ENCODE results near the gene PRF1.

The PRF1 gene

DNA sequence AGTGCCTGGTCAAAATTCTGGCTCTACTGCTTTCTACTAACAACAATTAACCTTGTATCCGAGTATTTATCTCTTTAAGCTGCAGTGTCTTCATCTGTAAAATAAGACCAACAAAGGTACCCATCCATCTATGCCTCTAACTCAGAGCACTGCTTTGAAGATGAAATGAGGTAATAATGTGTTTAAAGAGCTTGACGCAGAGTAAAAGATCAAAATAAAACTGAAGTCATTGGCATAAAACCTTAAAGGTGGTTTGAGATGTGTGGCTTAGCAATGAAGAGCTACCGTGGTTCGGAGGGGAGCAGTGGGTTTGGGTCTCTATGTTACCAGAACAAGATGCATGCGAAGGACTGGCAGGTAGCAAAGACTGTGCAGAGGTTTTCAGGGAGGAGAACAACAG lies 16.1 kb upstream of the PRF1 start:
- H2AK5ac ChIP-seq (ENCODE audit: low read length): no peak overlapping the region
- WGBS (ENCODE audit: extremely low coverage, insufficient coverage, insufficient read length): no CpG with 5 or more reads among the region's 5 CpGs
- H3K4ac ChIP-seq (ENCODE audit: low read depth, low read length): no peak overlapping the region
- H3K4me3 ChIP-seq (ENCODE audit: low read depth, low read length): no peak overlapping the region
- no peak for DNase-seq
- no peak overlapping the region for H2AFZ ChIP-seq (ENCODE audit: insufficient read depth, low read length, poor library complexity)
- no peaks in the 10 kb centered on the region for H3K36me3 ChIP-seq (ENCODE audit: control insufficient read depth in 1 of 2, insufficient read depth in 2 of 2, low read length in 2 of 2)
- no peak overlapping the region for H3K23ac ChIP-seq (ENCODE audit: low read length)
- H2BK5ac ChIP-seq (ENCODE audit: low read depth, low read length, poor library complexity): no peak overlapping the region
- no peak overlapping the region for H2BK120ac ChIP-seq (ENCODE audit: insufficient read depth, low read length, poor library complexity)
- H3K4me1 ChIP-seq (ENCODE audit: control insufficient read depth in 1 of 2, insufficient read depth in 2 of 2, low read length in 2 of 2): no peaks in the 10 kb centered on the region
- no peak overlapping the region for H4K91ac ChIP-seq (ENCODE audit: low read depth, low read length)
- H3K79me2 ChIP-seq (ENCODE audit: control insufficient read depth, insufficient read depth, low read length, poor library complexity): no peaks in the 10 kb centered on the region
- no peak overlapping the region for H3K9ac ChIP-seq (ENCODE audit: low read length)
- H4K8ac ChIP-seq (ENCODE audit: low read depth, low read length): no peak overlapping the region
- no peaks in the 10 kb centered on the region for H3K79me1 ChIP-seq (ENCODE audit: low read length)
- no peak overlapping the region for H3K14ac ChIP-seq (ENCODE audit: low read length)
- no peak overlapping the region for H4K12ac ChIP-seq (ENCODE audit: low read depth, low read length)
- H3K18ac ChIP-seq (ENCODE audit: low read length): no peak overlapping the region
- H3K27ac ChIP-seq (ENCODE audit: low read depth, low read length): no peak overlapping the region
- H3K27me3 ChIP-seq (ENCODE audit: insufficient read depth, low read length): no peaks in the 10 kb centered on the region
- H3K9me3 ChIP-seq (ENCODE audit: insufficient read depth, low read depth, low read length): peaks cover 2% of the 10 kb centered on the region
- H3K4me2 ChIP-seq (ENCODE audit: low read length): no peak overlapping the region
- H2BK12ac ChIP-seq (ENCODE audit: low read length): no peak overlapping the region

DNA sequence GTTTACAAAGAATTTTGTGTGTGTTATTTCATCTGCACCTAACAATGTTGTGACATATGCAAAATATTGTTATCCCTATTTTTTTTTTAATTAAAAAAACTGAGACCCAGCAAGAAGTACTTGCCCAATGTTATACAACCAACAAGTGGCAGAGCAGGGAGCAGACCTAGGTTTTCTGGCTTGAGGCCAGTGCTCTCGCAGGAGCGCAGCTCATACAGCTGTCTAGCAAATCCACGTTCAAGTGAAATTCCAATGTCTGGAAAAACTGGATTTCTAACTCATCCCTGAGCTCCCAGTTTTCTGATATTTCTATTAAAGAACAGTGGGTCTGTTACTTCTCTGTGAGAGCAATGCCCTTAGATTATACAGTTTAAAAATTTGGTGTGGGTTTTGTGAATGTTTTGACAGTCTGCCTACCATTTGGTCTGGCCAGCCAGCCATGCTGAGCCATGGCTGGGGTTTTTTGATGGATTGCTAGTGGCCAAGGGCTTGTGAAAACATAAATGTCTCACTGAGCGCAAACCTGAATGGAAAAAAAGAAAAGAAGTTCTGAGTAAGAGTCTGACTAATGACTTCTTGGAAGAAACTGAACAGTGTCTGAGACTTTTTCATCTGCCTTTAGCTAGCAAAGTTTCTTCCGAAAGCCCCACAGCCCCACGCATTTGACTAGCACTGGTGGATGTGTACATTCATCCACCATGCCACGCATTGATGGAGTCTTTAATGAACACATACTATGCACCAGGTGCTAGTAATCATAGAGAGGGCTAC lies 15.4 kb upstream of the PRF1 start:
- H2BK12ac ChIP-seq (ENCODE audit: low read length): no peak overlapping the region
- no peak overlapping the region for H3K18ac ChIP-seq (ENCODE audit: low read length)
- no peak overlapping the region for H3K9ac ChIP-seq (ENCODE audit: low read length)
- no peaks in the 10 kb centered on the region for H3K79me1 ChIP-seq (ENCODE audit: low read length)
- H3K36me3 ChIP-seq (ENCODE audit: control insufficient read depth in 1 of 2, insufficient read depth in 2 of 2, low read length in 2 of 2): no peaks in the 10 kb centered on the region
- H3K23ac ChIP-seq (ENCODE audit: low read length): no peak overlapping the region
- H4K12ac ChIP-seq (ENCODE audit: low read depth, low read length): no peak overlapping the region
- no peak overlapping the region for H2AFZ ChIP-seq (ENCODE audit: insufficient read depth, low read length, poor library complexity)
- no peak overlapping the region for H3K4me3 ChIP-seq (ENCODE audit: low read depth, low read length)
- no peaks in the 10 kb centered on the region for H3K4me1 ChIP-seq (ENCODE audit: control insufficient read depth in 1 of 2, insufficient read depth in 2 of 2, low read length in 2 of 2)
- H3K9me3 ChIP-seq (ENCODE audit: insufficient read depth, low read depth, low read length): peaks cover 2% of the 10 kb centered on the region
- no peak overlapping the region for H2BK5ac ChIP-seq (ENCODE audit: low read depth, low read length, poor library complexity)
- H2BK120ac ChIP-seq (ENCODE audit: insufficient read depth, low read length, poor library complexity): no peak overlapping the region
- H3K14ac ChIP-seq (ENCODE audit: low read length): no peak overlapping the region
- H3K4me2 ChIP-seq (ENCODE audit: low read length): no peak overlapping the region
- no peaks in the 10 kb centered on the region for H3K27me3 ChIP-seq (ENCODE audit: insufficient read depth, low read length)
- H2AK5ac ChIP-seq (ENCODE audit: low read length): no peak overlapping the region
- H4K8ac ChIP-seq (ENCODE audit: low read depth, low read length): no peak overlapping the region
- WGBS (ENCODE audit: extremely low coverage, insufficient coverage, insufficient read length): no CpG with 5 or more reads among the region's 7 CpGs
- no peaks in the 10 kb centered on the region for H3K79me2 ChIP-seq (ENCODE audit: control insufficient read depth, insufficient read depth, low read length, poor library complexity)
- no peak overlapping the region for H3K27ac ChIP-seq (ENCODE audit: low read depth, low read length)
- DNase-seq: no peak
- H4K91ac ChIP-seq (ENCODE audit: low read depth, low read length): no peak overlapping the region
- H3K4ac ChIP-seq (ENCODE audit: low read depth, low read length): no peak overlapping the region

DNA sequence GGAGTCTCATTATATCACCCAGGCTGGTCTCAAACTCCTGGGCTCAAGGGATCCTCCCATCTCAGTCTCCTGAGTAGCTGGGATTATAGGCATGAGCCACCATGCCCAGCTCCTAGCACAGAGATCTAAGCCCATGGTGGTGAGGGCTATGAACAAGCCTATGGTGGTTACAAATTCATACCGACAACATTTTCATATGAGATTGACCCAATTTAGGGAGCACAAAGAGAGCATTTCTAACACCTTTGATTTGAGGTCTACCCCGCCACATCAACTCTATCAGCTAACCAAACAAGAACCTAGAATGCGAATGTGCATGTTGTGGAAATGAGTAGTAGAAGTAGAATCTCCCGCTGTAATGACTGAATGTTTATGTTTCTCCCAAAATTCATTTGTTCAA lies 14.2 kb upstream of the PRF1 start:
- Histone ChIP-seq H3K4me1 (ENCODE audit: control insufficient read depth in 1 of 2, insufficient read depth in 2 of 2, low read length in 2 of 2) (no peaks in the 10 kb centered on the region), H4K91ac (ENCODE audit: low read depth, low read length) (no peak overlapping the region), H3K79me2 (ENCODE audit: control insufficient read depth, insufficient read depth, low read length, poor library complexity) (no peaks in the 10 kb centered on the region), H3K27ac (ENCODE audit: low read depth, low read length) (no peak overlapping the region), H3K9ac (ENCODE audit: low read length) (no peak overlapping the region), H3K14ac (ENCODE audit: low read length) (no peak overlapping the region), H3K9me3 (ENCODE audit: insufficient read depth, low read depth, low read length) (no peaks in the 10 kb centered on the region), H2BK5ac (ENCODE audit: low read depth, low read length, poor library complexity) (no peak overlapping the region), H3K18ac (ENCODE audit: low read length) (no peak overlapping the region), H4K12ac (ENCODE audit: low read depth, low read length) (no peak overlapping the region), H3K23ac (ENCODE audit: low read length) (no peak overlapping the region), H2BK12ac (ENCODE audit: low read length) (no peak overlapping the region), H3K4ac (ENCODE audit: low read depth, low read length) (no peak overlapping the region), H2AFZ (ENCODE audit: insufficient read depth, low read length, poor library complexity) (no peak overlapping the region), H3K79me1 (ENCODE audit: low read length) (no peaks in the 10 kb centered on the region), H2AK5ac (ENCODE audit: low read length) (no peak overlapping the region), H4K8ac (ENCODE audit: low read depth, low read length) (no peak overlapping the region), H3K27me3 (ENCODE audit: insufficient read depth, low read length) (no peaks in the 10 kb centered on the region), H3K4me2 (ENCODE audit: low read length) (no peak overlapping the region), H2BK120ac (ENCODE audit: insufficient read depth, low read length, poor library complexity) (no peak overlapping the region), H3K4me3 (ENCODE audit: low read depth, low read length) (no peak overlapping the region), H3K36me3 (ENCODE audit: control insufficient read depth in 1 of 2, insufficient read depth in 2 of 2, low read length in 2 of 2) (no peaks in the 10 kb centered on the region)
- DNase-seq: no peak
- no CpG with 5 or more reads among the region's 4 CpGs for WGBS (ENCODE audit: extremely low coverage, insufficient coverage, insufficient read length)

DNA sequence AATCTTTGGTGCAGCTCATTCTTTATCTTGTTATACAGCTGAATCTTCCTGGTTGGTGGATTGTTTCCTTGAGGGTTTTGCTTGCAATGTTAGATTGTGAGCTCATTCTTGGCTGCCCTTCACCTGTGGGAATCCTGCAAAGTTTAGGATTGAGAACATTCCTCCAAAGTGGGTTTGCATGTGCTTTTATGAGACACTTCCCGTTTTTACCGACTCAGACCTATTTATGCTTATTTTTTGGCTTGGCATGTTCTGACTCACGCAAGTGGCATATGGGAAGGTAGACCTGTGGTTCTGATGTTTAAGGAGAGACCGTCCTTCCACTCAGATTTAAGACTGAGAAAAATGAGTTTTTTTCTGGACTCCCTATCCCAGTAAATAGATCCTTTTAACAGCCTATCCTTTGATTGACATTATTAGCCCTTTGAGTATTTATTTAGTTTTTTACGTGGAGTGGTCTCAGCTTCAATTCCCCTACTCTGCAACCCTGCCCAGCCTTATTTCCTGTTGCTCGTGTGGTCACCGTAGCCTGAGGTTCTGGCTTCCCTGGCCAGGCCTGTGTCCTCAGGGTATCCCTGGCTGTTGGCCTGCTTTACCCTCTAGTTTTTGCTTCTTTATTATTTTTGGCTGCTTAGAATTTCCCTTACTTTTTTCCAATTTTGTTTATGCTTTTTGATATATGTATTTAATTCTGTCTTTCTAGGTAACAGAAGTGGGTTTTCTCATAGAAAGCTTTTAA lies 13.4 kb upstream of the PRF1 start:
- Histone ChIP-seq H2AFZ (ENCODE audit: insufficient read depth, low read length, poor library complexity) (no peak overlapping the region), H3K18ac (ENCODE audit: low read length) (no peak overlapping the region), H3K79me2 (ENCODE audit: control insufficient read depth, insufficient read depth, low read length, poor library complexity) (no peaks in the 10 kb centered on the region), H3K4me1 (ENCODE audit: control insufficient read depth in 1 of 2, insufficient read depth in 2 of 2, low read length in 2 of 2) (no peaks in the 10 kb centered on the region), H3K4ac (ENCODE audit: low read depth, low read length) (no peak overlapping the region), H4K12ac (ENCODE audit: low read depth, low read length) (no peak overlapping the region), H3K4me2 (ENCODE audit: low read length) (no peak overlapping the region), H2BK120ac (ENCODE audit: insufficient read depth, low read length, poor library complexity) (no peak overlapping the region), H3K9me3 (ENCODE audit: insufficient read depth, low read depth, low read length) (no peaks in the 10 kb centered on the region), H3K9ac (ENCODE audit: low read length) (no peak overlapping the region), H3K27ac (ENCODE audit: low read depth, low read length) (no peak overlapping the region), H3K27me3 (ENCODE audit: insufficient read depth, low read length) (no peaks in the 10 kb centered on the region), H4K8ac (ENCODE audit: low read depth, low read length) (no peak overlapping the region), H2BK5ac (ENCODE audit: low read depth, low read length, poor library complexity) (no peak overlapping the region), H3K79me1 (ENCODE audit: low read length) (no peaks in the 10 kb centered on the region), H3K36me3 (ENCODE audit: control insufficient read depth in 1 of 2, insufficient read depth in 2 of 2, low read length in 2 of 2) (no peaks in the 10 kb centered on the region), H2AK5ac (ENCODE audit: low read length) (no peak overlapping the region), H4K91ac (ENCODE audit: low read depth, low read length) (no peak overlapping the region), H3K4me3 (ENCODE audit: low read depth, low read length) (no peak overlapping the region), H2BK12ac (ENCODE audit: low read length) (no peak overlapping the region), H3K23ac (ENCODE audit: low read length) (no peak overlapping the region), H3K14ac (ENCODE audit: low read length) (no peak overlapping the region)
- no peak for DNase-seq
- no CpG with 5 or more reads among the region's 7 CpGs for WGBS (ENCODE audit: extremely low coverage, insufficient coverage, insufficient read length)
